Dermis microvascular lymphatic vessel endothelial cell (primary cell): ENCODE measurements around the gene ARFGEF3. TPM values are rescaled to one million over a fixed set of nuclear protein-coding genes. Genes with fewer than 3 reads are reported as not detected.

ENCODE experiments used
- DNase-seq, 2 donors: peaks; one replicate each; pipeline versions ENCODE4 v3.0.0 to v3.0.0-alpha.2; 2010; ENCODE audit warnings: low read depth in 2 of 2
- total RNA-seq: library from RNA; depleted of rRNA; stranded (reverse); fragments of >200 nt; gene quantifications from 2 replicates; pipeline ENCODE4 v1.2.1, GENCODE V29; 2014

ARFGEF3 gene
- total RNA-seq, 1 donor from 2014 or later, result 1.8 TPM

DNA sequence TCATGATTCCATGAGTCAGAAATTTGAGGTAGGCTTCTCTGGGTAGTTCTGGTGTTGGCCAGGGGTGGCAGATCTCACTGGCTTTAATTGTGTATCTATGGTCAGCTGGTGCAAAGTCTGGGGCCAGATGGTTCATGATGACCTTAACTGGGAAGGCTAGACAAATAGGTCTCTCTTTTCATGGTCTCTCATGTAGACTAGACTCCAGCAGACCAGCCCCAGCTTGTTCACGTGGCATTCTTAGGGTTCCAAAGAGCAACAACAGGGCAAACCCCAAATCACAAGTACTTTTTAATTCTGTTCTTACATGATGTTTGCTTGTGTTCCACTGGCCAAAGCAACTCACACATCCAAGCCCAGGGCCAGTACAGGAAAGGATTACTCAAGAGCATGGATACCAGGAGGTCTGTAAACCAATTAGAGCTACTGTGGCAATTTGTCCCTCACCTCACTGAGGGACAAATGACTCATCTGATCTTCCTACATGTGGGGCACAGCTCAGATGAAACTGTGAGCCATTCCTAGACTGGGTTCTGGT lies 136.1 kb downstream of the ARFGEF3 start:
- DNase-seq, result peak in 1 of 2 donors; percentile 29

DNA sequence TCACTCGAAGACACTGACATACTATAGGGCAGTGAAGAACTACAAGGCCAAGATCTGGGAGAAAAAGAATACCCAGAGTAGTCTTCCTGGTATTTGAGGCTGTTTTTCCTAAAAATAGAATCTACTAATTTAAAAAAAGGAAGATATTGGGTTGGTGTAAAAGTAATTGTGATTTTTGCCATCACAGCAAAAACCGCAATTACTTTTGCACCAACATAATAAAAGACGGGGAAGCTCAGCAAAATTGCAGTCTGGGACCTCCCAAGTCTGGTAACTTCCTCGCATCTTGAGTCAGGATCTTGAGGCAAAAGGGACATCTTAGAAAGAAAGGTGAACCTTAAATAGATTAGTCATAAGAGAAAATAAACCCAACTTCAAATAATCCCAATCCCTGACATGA lies 138.7 kb downstream of the ARFGEF3 start:
- DNase-seq, result no peak

- no peak for DNase-seq
Measured at GRCh38 chr6:138302554-138302953, 140.8 kb downstream of the ARFGEF3 start.

- DNase-seq, result peak in 1 of 2 donors; percentile 17
Measured at GRCh38 chr6:138307352-138307751, 145.6 kb downstream of the ARFGEF3 start.

DNA sequence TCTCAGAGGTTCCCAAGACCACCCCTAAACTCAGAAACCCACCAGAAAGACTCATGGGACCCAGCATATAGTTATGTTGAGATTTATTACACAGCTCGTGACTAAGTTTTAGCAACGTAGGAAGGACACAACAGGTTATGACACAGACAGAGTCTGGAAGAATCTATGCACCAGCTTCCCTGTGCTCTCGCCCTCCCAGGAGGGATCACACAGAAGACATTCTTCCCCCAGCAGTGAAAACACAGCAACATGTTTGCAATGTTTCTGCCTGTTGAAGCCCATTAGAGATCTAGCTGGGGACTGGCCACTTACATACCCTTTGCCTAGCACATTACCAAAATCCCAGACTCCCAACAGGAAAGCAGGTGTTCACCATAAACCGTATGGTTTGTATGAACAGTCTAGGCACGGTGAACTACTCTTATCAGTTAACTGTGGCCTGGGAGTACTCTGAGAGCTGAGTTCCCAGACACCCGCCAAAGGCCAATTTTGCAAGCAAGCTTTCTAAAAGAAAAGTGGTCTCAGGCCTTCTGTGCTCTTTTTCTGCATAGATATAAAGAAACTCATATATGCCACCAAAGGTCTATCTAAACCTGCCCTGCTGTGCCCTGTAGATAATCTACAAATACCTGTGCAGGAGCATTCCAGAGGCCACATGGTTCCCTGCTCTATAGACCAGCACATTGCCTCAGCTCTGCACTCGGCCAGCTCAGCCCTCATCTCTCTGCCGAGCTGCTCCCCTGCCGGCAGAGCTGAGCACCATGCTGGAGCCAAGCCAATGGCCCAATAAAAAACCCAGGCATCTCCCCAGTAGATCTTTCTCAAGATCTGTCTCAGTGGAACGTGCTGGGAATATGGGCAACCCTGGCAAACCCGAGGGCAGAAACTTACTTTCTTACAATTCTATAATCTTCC lies 146.3 kb downstream of the ARFGEF3 start:
- DNase-seq, result no peak

- no peak for DNase-seq
Measured at GRCh38 chr6:138308731-138309110, 147.0 kb downstream of the ARFGEF3 start.

DNA sequence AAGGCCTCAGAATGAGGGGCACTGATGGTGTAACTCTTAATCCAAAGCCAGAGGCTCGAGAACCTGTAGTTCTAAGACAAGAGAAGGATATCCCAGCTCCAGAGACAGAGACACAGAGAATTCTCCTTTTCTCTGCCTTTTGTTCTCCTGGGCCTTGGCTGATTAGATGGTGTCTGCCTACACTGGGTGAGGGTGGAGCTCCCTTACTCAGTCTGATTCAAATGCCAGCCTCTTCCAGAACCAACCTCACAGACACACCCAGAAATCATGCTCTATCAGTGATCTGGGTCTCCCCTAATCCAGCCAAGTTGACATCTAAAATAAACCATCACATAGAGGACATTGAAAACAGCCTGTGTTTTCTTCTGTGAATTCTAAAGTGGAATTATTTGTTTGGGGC lies 148.0 kb downstream of the ARFGEF3 start:
- no peak for DNase-seq

GRCh38 chr6:138310294-138310693 lies 148.6 kb downstream of the ARFGEF3 start:
- peak in 1 of 2 donors; percentile 10 for DNase-seq

DNA sequence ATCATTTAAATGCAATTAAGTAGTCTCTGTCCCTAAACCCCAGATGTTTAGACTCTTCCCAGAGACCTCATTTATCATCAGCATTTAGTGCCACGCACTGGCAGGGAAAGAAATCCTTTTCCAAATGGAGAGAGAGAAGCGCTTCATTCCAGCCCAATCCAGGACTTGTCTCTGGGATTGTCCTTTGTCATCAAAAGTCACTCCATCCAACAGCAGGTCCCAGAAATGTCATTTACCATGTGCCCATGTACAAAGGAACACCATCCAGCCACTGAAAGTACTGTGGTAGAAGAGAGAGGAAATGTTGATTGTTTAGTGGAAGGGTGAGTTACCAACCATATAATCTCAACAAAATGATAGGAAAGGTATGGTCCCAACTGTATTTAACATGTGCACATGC lies 149.1 kb downstream of the ARFGEF3 start:
- no peak for DNase-seq

- no peak for DNase-seq
Measured at GRCh38 chr6:138311268-138311667, 149.5 kb downstream of the ARFGEF3 start.

DNA sequence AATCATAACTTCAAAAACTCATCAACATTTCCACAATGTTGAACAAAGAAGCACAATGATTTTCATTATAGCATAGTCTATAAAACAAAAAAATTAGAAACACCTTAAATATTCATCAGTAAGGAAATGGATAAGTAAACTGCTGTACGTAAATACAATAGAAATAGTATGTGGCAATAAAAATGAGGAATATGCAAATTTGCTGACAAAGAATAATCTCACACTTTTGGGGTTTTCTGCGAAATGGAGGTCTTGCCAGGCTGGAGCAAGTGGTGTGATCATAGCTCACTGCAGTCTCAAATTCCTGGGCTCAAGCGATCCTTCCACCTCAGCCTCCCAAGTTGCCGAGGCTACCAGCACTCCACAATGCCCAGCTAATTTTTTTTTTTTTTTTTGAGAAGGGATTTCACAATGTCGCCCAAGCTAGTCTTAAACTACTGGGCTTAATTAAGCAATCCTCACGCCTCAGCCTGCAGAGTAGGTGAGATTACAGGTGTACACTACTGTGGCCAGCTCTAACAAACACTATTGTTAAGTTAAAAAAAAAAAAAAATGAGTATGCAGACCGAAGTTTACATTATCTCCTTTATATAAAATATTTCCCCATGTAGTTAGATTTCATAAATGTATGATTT lies 157.1 kb downstream of the ARFGEF3 start:
- DNase-seq, result no peak

DNA sequence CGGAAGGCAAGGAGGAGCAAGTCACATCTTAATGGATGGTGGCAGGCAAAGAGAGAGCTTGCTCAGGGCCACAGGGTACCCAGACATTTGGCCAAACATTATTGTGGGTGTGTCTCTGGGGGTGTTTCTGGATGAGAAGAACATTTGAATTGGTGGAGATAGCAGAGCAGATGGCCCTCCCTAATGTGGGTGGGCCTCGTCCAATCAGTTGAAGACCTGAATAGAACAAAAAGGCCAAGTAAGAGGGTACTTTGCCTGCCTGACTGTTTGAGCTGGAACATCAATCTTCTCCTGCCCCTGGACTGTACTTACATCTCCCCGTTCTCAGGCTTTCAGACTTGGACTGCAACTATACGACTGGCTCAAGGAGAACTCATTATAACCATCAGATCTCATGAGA lies 160.2 kb downstream of the ARFGEF3 start:
- DNase-seq, result no peak

DNA sequence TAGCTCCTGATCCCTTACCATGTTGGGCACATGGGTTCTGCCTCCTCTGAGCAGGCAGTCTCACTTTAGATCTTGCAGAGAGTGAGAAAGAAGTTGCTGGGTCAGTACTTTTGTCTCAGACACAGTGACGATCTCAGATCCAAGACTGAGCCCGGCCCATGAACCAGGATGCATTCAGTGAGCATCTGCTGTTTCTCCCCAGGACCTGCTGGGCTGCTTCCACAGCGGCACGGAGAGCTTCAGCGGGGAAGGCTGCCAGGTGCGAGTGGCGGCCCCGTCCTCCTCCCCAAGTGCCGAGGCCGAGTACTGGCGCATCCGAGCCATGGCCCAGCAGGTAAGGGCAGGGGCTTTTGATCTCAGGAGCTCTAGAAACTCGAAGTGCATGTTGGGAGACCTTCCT lies 162.1 kb downstream of the ARFGEF3 start:
- no peak for DNase-seq

GRCh38 chr6:138328210-138328609 lies 166.5 kb downstream of the ARFGEF3 start:
- DNase-seq, result no peak

DNA sequence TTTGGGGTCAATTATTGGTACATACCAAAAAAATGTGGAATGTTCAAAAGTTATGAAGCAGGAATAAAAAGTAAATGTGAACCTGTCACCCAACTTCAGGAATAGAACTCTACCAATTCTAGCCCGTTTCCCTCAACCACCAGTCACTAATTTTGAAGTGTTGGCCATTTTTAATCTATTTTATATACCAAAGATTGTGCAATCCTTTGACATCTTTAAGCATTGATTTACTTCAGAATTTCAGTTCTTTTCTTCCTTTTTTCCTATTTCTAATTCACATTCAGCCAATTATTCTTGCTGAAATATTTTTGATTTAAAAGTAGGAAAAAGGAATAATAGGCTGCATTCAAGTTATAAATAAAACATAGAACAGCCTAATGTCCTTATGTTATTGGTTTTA lies 169.0 kb downstream of the ARFGEF3 start:
- no peak for DNase-seq

GRCh38 chr6:138331444-138331843 lies 169.7 kb downstream of the ARFGEF3 start:
- DNase-seq, result no peak

GRCh38 chr6:138331984-138332383 lies 170.2 kb downstream of the ARFGEF3 start:
- no peak for DNase-seq

DNA sequence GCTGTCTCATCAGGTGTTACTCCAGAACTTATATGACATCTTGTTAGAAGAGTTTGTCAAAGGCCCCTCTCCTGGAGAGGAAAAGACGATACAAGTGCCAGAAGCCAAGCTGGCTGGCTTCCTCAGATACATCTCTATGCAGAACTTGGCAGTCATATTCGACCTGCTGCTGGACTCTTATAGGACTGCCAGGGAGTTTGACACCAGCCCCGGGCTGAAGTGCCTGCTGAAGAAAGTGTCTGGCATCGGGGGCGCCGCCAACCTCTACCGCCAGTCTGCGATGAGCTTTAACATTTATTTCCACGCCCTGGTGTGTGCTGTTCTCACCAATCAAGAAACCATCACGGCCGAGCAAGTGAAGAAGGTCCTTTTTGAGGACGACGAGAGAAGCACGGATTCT lies 172.3 kb downstream of the ARFGEF3 start:
- no peak for DNase-seq

DNA sequence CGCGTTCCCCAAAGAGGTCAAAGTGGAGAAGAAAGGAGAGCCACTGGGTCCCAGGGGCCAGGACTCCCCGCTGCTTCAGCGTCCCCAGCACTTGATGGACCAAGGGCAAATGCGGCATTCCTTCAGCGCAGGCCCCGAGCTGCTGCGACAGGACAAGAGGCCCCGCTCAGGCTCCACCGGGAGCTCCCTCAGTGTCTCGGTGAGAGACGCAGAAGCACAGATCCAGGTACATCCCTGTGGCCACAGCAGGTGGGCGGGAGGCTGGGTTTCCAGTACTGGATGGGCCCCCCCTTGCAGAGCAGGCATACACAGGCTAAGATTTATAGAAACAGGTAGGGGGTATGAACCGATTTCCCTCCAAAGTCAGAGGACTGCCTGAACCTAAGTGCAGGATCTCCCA lies 173.2 kb downstream of the ARFGEF3 start:
- DNase-seq, result no peak

DNA sequence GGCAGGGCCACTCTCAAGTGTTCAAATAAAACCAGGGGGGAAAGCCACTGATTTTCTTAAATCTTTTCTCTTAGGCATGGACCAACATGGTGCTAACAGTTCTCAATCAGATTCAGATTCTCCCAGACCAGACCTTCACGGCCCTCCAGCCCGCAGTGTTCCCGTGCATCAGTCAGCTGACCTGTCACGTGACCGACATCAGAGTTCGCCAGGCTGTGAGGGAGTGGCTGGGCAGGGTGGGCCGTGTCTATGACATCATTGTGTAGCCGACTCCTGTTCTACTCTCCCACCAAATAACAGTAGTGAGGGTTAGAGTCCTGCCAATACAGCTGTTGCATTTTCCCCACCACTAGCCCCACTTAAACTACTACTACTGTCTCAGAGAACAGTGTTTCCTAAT lies 174.5 kb downstream of the ARFGEF3 start:
- DNase-seq, result no peak

DNA sequence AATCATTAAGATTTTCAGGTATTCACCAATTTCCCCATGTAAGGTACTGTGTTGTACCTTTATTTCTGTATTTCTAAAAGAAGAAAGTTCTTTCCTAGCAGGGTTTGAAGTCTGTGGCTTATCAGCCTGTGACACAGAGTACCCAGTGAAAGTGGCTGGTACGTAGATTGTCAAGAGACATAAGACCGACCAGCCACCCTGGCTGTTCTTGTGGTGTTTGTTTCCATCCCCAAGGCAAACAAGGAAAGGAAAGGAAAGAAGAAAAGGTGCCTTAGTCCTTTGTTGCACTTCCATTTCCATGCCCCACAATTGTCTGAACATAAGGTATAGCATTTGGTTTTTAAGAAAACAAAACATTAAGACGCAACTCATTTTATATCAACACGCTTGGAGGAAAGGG lies 175.3 kb downstream of the ARFGEF3 start:
- no peak for DNase-seq

DNA sequence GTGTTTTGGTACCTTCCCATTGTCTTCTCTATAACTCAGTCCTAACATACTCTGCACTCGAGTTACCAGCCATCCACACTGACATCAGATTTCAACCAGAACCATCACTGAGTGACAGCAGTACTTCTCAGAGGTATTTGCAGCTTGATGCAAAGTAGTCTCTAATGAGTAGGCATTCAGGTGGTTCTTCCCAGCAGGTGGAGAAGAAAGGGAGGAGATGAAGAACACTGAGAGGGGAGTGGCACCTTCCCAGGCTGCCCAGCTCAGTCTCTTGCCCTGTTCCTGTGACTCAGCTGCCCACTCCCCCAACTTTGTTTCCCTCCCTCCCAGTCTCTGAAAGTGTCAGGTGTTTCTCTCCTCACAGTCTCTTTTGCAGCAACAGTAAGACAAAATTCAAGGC lies 177.3 kb downstream of the ARFGEF3 start:
- no peak for DNase-seq

DNA sequence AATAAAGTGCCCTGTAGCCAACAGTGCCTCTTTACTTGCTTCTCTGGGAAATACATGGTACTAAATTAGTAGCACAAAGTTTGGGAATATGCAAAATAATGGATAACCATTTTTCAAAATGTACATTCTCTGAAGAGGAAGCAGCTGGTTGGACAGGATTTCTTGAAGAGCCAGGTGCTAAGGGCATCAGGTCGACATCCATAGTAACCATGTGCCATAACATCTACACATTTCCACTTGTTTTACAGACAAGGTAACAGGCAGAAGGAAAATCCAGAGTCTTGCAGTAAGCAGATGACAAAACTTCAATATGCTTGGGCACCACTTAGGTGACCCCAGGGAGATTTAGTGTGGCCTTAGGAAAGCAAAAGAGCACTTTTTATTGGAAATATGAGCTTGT lies 179.4 kb downstream of the ARFGEF3 start:
- peak in 1 of 2 donors; percentile 44 for DNase-seq
